HPDE6-E6E7 (cell line): ENCODE results near the gene ISG15.
"Not testable (repeated sequence)": the region's sequence is repeated elsewhere in the genome, so short reads cannot be mapped to it uniquely, and the experiment has no call there.

ENCODE experiments used
- DNase-seq: peaks from one replicate; pipeline ENCODE4 v3.0.0; 2011; ENCODE audit warnings: missing footprints; ENCODE audit errors: extremely low spot score

ISG15 gene

DNA sequence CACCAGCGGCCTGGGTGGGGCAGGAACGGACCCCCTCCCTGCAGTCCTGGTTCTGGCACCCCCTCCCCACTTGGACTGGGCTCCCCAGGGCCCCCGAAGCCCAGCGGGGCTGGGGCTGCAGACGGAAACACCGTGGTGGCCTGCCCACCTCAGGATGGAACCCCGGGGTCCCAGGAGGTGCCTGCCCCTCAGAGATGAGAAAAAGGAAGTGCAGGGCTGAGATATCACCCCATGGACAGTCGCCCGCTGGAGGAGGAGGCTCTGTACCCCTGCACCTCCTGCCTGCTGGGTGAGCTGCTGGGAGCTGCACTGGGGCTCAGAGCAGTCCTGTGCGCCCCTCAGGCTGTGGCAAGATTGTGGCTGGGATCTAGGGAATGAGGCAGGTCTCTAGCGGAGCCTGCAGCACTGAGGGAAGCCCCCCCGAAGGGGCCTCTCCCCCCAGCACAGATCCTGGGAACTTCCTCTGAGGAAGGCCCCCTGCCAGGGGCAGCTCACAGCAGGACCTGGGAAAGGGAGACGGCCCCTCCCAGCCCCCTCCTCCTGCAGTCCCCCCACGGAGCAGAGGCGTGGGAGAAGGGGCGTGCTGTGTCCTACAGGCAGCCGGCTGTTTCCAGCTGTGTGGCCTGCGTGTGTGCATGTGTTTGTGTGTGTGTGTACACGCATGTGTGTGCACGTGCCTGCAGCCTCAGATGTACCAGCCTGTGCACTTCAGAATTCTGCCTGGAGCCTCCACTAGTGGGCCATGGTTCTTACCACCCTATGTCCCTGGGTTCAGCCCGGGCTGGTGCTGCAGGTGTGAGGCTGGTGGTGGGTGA lies 13.5 kb downstream of the ISG15 start:
- no peak for DNase-seq

DNA sequence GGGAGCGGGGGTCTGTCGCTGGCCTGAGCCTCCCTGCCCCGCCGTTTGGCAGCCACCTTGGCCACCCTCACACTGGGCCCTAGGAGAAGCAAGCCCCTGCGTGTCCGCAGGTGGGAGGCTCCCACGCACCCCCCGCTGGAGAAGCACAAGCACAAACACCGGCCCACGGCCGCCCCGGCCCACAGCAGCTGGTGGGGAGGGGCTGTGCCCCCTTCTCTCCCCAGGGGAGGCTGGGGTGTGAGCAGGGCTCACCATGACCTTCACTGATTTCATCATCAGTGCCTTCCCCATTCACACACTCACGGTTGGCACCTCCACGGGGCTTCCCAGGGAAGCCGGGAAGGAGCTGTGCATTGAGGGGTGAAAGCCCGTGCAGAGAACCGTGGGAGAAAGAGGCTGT lies 14.5 kb downstream of the ISG15 start:
- DNase-seq: no peak

DNA sequence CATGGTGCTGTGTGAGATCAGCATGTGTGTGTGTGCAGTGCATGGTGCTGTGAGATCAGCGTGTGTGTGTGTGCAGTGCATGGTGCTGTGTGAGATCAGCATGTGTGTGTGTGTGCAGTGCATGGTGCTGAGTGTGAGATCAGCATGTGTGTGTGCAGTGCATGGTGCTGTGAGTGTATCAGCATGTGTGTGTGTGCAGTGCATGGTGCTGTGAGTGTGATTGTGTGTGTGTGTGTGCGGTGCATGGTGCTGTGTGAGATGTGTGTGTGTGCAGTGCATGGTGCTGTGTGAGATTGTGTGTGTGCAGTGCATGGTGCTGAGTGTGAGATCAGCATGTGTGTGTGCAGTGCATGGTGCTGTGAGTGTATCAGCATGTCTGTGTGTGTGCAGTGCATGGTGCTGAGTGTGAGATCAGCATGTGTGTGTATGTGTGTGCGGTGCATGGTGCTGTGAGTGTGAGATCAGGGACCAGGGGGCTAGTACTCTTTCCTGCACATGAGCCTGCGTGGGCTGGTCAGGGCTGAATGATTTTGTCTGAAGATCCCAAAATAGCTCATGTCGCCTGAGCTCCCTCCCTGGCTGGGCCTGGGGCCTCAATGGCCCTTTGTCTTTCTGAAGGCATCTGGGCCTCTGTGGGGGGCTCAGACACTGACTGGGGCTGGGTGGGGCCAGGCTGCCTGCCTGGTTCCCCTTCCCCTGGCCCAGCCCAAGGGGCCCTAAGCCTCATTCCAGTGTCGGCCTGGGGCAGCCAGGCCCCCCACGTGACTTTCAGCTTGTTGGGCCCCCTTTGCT lies 17.8 kb downstream of the ISG15 start:
- DNase-seq: not testable (repeated sequence)

DNA sequence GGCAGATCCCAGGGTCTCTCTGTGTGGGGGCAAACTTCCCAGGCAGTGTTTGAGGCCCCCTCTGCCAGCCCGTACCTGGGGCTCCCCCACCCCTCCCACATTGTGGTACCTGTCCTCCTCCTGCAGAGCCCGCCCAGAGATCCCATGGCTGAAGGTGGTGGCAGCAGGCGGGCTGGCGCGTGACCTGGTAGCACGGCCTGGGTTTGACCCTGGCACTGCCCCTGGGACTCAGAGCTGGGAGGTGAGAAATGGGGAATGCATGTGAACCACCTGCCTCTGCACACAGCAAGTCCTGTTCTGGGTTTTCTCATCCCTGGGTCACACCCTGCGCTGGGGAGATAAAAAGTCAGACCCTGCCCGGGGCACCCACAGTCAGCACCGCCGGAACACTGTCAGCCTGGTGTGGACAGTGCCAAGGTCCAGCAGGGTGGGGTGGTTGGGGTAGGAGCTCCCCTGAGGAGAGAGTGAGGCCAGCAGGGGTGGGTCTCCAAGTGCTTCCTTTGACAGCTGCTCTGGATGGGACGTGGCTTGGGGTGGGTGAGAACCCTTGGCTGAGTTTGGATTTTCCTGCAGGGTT lies 18.4 kb downstream of the ISG15 start:
- DNase-seq: no peak

DNA sequence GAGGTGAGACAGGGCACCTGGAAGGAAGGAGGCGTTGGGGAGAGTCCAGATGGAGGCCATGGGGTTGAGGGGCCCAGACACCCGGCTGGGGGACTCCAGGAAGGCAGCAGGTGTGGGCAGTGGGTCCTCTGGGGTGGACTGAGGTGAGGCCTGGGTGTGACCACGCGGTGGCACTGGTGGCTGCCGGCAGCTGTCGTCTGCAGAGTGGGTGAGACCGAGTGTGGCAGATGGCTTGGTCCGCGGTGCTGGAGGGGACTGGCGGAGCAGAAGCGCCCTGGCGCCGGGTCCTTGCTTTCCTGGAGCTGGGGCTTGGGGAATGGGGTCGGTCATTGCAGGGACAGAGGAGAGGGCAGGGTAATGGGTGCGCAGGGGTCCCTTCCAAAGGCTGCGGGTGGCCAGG lies 19.1 kb downstream of the ISG15 start:
- no peak for DNase-seq

DNA sequence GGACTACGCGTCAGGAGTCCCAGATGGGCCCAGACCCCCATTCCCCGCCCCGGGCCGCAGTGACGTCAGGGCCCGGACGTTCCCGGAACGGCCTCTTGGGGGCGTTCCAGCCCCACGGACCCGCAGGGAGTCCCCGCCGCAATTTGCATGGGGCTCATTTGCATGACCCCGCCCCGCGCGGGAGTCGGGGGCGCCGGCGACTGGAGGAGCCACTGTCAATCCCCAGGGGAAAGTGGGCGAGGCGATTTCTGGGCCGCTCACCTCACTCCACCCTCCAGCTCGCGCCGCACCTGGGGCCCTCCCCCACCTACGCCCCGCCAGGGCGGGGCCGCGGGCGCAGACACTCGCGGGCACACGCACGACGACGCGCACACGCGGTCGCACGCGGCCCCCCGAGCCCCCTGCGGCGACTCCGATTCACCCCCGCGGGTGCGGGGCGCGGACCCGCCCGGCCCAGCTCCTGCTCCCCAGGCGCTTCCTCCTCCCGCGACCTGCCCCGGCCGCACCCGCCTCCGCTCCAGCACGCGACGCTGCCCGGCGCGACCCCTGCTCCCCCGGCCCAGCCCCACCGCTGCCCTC lies 19.8 kb downstream of the ISG15 start:
- no peak for DNase-seq

DNA sequence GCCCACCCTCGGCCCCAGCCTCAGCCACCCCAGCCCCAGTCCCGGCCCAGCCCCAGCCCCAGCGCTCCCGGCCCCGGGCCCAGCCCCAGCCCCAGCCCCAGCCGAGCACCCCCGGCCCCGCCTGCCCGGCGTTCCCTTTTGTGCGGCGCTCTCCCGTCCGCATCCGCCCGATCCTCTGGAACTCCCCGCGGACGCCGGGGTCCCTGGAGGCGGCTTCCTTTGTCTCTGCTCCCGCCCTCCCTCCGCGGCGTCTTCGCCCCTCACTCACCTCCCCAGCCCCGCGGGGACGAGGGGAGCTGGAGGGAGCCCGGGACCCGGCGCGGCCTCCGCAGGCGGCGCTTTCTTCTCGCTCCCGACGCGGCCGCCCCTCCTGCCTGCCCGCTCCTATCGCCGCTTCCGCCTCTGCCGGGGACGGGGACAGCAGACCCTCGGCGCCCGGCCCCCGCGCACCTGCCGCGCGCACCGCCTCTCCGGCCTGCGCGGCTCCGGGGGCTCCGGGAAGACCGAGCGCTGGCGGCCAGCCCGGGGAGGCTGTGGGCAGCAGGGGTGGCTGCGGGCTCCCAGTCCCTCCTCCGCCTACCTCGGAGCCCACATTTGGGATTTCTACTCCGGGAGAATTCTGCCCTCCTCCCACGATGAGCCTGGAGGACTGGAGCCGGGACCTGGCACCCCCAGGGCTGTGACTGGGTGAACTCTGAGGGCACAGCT lies 20.6 kb downstream of the ISG15 start:
- DNase-seq: no peak

DNA sequence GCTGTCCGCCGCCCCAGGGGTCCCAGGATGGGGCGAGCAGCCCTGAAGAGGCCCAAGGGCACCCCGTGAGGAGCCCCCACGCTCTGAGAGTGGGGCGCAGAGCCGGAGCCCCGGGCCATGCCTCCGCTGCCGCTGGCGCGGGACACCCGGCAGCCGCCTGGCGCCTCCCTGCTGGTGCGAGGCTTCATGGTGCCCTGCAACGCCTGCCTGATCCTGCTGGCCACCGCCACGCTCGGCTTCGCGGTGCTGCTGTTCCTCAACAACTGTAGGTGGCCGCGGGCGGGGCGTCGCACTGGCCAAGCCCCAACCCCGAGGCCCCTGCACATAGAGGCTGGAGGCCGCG lies 21.1 kb downstream of the ISG15 start:
- no peak for DNase-seq

DNA sequence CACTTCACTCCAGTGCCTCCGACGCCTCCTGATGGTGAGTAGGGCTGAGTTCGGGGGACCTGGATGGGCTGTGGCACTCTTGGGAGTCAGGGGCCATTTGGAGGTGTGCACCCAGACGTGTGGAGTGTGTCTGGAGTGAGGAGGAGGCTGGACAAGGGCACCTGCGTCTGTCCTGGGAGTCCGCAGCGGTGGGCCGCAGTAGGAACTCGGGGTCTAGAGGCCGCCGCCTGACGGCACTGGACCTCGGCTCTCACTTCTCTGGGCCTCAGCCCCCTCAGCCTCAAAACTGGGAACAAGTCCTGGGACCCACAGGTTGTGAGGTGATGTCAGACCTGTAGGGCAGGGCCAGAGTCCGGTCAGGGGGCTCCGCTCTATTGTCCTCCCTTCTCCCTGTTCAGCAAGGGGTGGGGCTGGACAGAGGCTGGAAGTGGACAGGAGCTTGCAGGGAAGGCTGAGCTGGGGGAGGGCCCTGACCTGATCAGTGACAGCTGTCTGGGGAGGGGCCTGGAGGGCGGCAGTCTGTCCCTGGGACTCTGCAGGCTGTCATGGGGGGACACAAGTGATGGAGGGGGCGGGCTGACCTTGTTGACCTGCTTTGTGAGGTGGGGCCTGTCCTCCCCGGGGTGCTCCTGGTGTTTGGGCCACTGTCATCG lies 22.1 kb downstream of the ISG15 start:
- no peak for DNase-seq

DNA sequence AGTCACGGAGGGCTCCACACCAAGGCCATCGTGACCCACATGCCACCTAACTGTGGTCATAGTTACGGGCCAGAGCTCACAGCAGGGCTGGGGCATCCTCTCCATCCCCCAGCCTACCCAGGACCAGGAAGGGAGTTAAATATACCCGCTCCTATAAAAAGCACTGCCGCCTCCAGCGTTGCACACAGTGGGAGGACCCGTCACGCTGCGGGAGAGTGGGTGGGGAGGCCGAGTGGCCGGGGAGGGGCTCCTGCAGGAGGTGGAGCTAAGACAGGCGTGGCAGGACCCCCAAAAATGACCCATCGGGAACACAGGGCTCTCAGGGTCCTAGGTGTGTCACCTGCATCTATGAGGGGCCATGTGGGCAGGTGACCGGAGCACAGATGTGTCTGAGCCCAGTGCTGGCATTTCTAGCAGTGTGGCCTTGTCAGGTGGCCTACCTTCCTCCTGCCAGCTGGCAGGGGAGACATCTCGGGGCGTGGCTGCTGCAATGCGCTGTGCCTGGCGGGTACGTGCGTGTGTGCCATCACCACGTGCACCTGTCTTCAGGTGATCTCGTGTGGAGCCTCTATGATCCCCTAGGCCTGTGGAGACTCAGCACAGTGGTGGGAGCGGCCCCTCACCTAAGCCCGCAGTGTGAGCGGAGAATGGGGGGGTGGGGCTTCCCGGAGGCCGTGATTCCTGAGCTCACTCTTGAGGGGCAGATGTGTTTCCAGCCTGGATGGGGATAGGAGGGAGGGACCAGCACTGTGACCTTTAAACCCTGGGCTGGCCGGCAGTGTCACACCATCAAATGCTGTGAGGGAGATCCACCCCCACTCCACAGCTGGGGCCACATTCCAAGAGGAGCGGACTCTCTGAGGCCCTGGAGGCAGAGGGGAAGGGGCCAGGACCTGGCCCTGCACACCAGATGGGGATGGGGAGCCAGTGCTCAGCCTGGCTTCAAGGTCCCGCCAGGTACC lies 24.4 kb downstream of the ISG15 start:
- DNase-seq: no peak

DNA sequence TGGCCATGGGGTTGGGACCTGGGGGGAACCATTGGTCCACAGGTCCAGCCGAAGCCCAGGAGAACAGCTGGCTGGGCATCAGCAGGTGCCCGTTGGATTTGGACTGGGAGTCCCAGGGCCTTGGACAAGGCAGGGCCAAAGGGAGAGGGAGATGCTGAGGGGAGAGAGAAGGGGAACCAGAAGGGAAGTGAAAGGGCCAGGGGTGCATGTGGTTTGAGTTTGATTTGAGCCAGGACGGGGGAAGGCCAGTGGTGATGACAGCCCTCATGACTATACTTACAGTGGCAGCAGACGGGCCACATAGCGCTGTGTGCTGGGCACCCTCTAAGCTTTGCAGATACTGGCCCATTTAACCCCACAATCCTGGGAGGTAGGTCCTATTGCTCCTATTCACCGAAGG lies 25.4 kb downstream of the ISG15 start:
- no peak for DNase-seq

DNA sequence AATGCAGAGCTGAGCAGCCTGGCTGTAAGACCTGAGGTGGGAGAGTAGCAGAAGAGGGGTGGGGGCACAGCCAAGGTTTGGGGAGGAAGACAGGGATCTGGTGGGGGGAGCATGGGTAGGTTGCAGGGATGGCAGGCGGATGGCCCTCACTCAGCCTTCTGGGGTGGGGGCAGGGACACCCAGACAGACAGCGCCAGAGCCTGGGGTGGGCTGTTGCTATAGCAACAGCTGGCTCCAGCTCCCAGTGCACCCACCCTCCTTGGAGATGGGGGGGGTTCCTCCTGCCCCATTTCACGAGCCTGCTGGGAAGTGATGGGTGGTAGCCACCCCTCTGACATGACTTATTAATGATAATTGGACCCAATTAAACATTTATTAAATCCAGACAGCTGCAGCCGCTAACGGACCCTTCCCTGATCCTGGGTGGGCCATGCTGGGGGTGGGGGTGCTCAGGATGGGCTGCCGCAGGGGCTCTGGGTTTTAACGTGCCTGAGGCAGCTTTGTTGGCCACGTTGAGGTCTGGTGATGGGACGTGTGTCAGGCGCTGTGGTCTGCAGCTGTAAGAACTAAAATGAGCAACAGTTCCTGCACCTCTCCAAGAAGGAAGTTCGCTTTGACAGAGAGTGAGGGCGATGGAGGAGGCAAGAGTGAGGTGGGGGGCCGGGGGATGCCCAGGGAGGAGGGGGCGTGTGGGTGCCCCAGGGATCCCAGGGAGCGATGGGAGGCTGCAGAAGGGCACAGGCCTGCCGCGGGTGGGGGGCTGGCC lies 26.0 kb downstream of the ISG15 start:
- DNase-seq: no peak

DNA sequence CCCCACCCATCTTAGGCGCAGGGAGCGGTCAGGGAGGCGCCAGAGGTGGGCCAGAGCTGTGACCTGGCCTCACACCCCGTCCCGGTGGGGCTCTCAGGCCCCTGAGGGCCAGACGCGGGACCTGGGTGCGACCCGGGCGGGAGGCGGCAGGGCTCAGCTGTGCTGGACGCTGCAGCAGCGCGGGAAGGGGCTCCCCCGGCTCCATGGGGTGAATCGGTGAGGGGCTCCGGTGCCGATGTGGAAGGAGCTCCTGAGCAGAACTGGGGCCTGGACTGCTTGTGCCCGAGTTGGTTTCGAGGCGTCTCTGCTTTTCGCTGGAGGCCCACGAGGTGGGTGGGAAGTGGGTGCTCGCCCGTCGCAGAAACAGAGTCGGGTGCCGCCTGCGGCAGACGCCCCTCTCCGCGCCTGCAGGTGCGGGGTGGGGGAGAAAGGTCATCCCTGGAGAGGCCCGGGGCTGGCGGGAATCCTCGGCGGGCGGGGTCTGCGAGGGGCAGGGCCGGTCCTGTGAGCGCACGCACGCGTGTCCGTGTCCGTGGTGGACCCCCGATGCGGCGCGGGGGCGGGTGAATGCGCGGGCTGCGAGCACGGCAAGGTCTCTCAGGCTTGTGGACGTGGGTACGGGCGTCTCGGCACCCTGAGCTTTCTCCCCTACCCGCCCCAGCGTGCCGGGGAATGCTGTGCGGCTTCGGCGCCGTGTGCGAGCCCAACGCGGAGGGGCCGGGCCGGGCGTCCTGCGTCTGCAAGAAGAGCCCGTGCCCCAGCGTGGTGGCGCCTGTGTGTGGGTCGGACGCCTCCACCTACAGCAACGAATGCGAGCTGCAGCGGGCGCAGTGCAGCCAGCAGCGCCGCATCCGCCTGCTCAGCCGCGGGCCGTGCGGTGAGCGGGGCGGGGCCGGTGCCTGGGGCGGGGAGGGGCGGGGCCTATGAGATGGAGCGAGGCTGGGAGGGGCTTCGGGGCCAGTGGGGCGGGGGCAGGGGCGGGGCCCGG lies 27.0 kb downstream of the ISG15 start:
- DNase-seq: peak; percentile 66

DNA sequence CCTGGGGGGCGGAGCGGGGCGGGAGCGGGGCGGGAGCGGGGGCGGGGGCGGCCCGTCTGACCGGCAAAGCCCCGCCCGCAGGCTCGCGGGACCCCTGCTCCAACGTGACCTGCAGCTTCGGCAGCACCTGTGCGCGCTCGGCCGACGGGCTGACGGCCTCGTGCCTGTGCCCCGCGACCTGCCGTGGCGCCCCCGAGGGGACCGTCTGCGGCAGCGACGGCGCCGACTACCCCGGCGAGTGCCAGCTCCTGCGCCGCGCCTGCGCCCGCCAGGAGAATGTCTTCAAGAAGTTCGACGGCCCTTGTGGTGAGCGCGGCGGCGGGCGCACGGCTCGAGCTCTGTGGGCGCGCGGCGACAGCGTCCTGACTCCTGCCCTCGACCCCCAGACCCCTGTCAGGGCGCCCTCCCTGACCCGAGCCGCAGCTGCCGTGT lies 27.8 kb downstream of the ISG15 start:
- no peak for DNase-seq

DNA sequence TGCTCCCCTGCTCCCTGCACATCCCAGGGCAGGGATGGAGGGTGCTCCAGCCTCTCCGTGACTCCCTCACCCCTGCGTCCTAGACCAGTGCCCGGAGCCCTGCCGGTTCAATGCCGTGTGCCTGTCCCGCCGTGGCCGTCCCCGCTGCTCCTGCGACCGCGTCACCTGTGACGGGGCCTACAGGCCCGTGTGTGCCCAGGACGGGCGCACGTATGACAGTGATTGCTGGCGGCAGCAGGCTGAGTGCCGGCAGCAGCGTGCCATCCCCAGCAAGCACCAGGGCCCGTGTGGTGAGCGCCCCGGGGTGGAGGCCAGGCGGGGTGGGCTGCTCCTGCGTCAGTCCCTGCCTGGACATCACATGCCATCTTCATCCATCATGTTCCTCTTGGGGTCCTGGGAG lies 28.6 kb downstream of the ISG15 start:
- DNase-seq: no peak

DNA sequence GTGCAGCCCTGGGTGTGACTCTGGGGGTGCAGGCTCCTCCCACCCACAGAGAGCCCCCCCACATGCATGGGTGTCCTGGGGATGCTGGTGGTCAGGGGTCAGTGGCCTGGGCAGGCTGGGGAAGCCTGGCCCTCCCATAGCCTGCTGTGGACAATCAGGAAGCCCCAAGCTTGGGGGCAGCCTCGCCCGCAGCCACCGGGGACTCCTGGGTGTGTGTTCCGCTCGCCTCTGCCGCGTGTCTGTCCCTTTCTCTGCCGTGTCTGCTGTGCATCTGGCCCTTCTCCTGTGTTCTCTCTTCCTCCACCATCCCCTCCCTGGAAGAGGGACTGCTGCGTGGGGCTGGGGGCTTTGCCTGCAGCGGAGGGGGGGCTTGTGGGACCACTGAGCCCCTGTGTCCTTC lies 29.5 kb downstream of the ISG15 start:
- DNase-seq: no peak

DNA sequence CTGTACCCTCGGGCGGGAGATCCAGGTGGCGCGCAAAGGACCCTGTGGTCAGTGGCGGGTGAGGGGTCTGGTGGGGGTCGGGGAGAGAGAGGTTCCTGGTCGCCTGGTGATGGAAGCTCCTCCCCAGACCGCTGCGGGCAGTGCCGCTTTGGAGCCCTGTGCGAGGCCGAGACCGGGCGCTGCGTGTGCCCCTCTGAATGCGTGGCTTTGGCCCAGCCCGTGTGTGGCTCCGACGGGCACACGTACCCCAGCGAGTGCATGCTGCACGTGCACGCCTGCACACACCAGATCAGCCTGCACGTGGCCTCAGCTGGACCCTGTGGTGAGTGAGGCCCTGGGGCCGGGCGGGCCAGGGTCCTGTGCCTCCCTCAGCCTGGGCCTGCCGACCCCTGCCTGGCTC lies 30.1 kb downstream of the ISG15 start:
- no peak for DNase-seq

DNA sequence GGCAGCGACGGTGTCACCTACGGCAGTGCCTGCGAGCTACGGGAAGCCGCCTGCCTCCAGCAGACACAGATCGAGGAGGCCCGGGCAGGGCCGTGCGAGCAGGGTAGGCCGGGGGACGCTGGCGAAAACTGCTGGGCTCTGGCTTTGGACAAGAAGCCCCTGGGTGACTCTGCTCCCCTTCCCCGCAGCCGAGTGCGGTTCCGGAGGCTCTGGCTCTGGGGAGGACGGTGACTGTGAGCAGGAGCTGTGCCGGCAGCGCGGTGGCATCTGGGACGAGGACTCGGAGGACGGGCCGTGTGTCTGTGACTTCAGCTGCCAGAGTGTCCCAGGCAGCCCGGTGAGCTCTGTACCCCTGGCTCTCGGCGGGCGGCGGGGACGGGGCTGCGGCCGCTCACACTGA lies 30.6 kb downstream of the ISG15 start:
- DNase-seq: no peak
